ENCODE data around the gene CCDC51. TPM values are rescaled to one million over a fixed set of nuclear protein-coding genes. Genes with fewer than 3 reads are reported as not detected.

Gene CCDC51
- polyA plus RNA-seq, 1 donor (not counting 4 experiments of a cell fraction or from before 2014, with no cell fraction given): 27.9 TPM

GRCh38 chr3:48413086-48413485 is 26.8 kb downstream of the CCDC51 start:
- dilution Hi-C loops (cut with MboI; ENCODE audit: extremely low pct_ligation_motif_present, low sequenced_read_pairs): no loop called here
- no peak for DNase-seq (ENCODE audit: low read depth, low spot score)
- Histone ChIP-seq H3K4me2 (ENCODE audit: control insufficient read depth, extremely low read depth, insufficient read depth, low read depth, low read length) (no peak overlapping the region), H3K9me3 (ENCODE audit: control insufficient read depth, low read depth, low read length) (no peaks in the 10 kb centered on the region), H3K4me1 (ENCODE audit: control insufficient read depth, extremely low read depth, insufficient read depth, low read length) (peaks cover 12% of the 10 kb centered on the region), H2AFZ (ENCODE audit: control insufficient read depth, low read length) (no peak overlapping the region), H3K36me3 (ENCODE audit: control insufficient read depth in 2 of 2, extremely low read depth in 1 of 2, insufficient read depth in 2 of 2, low read length in 2 of 2) (peaks cover 61 to 87% of the 10 kb centered on the region in 2 experiments), H3K4me3 (ENCODE audit: control insufficient read depth in 2 of 3, extremely low read depth in 1 of 3, insufficient read depth in 2 of 3, low read depth in 1 of 3, low read length in 3 of 3) (no peak overlapping the region), H3K9ac (ENCODE audit: control insufficient read depth, extremely low read depth, insufficient read depth, low read length) (no peak overlapping the region), H3K27ac (ENCODE audit: control insufficient read depth, insufficient read depth, low read length) (no peak overlapping the region), H3K9me1 (ENCODE audit: control insufficient read depth, extremely low read depth, insufficient read depth, low read length) (peaks cover 3% of the 10 kb centered on the region), H3K27me3 (ENCODE audit: control insufficient read depth, extremely low read depth, insufficient read depth, low read length) (no peaks in the 10 kb centered on the region), H4K20me1 (ENCODE audit: control insufficient read depth, extremely low read depth, insufficient read depth, low read length) (peaks cover 10% of the 10 kb centered on the region), H3K79me2 (ENCODE audit: control insufficient read depth, insufficient read depth, low read length) (no peaks in the 10 kb centered on the region)
- TF ChIP-seq EZH2 (IDR thresholded peaks at IDR 0.05; ENCODE audit: low read length): no peak
- FAIRE-seq: peak; percentile 56

- Histone ChIP-seq H3K79me2 (ENCODE audit: control insufficient read depth, insufficient read depth, low read length) (no peaks in the 10 kb centered on the region), H3K9me1 (ENCODE audit: control insufficient read depth, extremely low read depth, insufficient read depth, low read length) (peaks cover 3% of the 10 kb centered on the region), H3K27ac (ENCODE audit: control insufficient read depth, insufficient read depth, low read length) (no peak overlapping the region), H3K27me3 (ENCODE audit: control insufficient read depth, extremely low read depth, insufficient read depth, low read length) (no peaks in the 10 kb centered on the region), H3K4me2 (ENCODE audit: control insufficient read depth, extremely low read depth, insufficient read depth, low read depth, low read length) (no peak overlapping the region), H3K9me3 (ENCODE audit: control insufficient read depth, low read depth, low read length) (no peaks in the 10 kb centered on the region), H3K9ac (ENCODE audit: control insufficient read depth, extremely low read depth, insufficient read depth, low read length) (no peak overlapping the region), H2AFZ (ENCODE audit: control insufficient read depth, low read length) (no peak overlapping the region), H3K4me3 (ENCODE audit: control insufficient read depth in 2 of 3, extremely low read depth in 1 of 3, insufficient read depth in 2 of 3, low read depth in 1 of 3, low read length in 3 of 3) (no peak overlapping the region), H3K4me1 (ENCODE audit: control insufficient read depth, extremely low read depth, insufficient read depth, low read length) (peaks cover 12% of the 10 kb centered on the region), H4K20me1 (ENCODE audit: control insufficient read depth, extremely low read depth, insufficient read depth, low read length) (peaks cover 10% of the 10 kb centered on the region), H3K36me3 (ENCODE audit: control insufficient read depth in 2 of 2, extremely low read depth in 1 of 2, insufficient read depth in 2 of 2, low read length in 2 of 2) (peaks cover 61 to 85% of the 10 kb centered on the region in 2 experiments)
- FAIRE-seq: no peak
- no peak for TF ChIP-seq CTCF (optimal IDR thresholded peaks at IDR 0.05 in 1 of 3, IDR thresholded peaks at IDR 0.05 in 1 of 3, conservative IDR thresholded peaks at IDR 0.05 in 1 of 3; ENCODE audit: extremely low read depth in 1 of 3, insufficient read depth in 2 of 3, low read length in 3 of 3)
- TF ChIP-seq EZH2 (IDR thresholded peaks at IDR 0.05; ENCODE audit: low read length): no peak
- DNase-seq (ENCODE audit: low read depth, low spot score): no peak
- dilution Hi-C loops (cut with MboI; ENCODE audit: extremely low pct_ligation_motif_present, low sequenced_read_pairs): no loop called here
These were observed 27.4 kb downstream of the CCDC51 start for GRCh38 chr3:48412375-48413001.

Data from keratinocyte (primary cell).